Activated T-cell treated with anti-CD3 and anti-CD28 coated beads for 1 hour (primary cell): Measurements from ENCODE around the gene JMJD7.
"Not testable (repeated sequence)": the region's sequence is repeated elsewhere in the genome, so short reads cannot be mapped to it uniquely, and the experiment has no call there.

Experiments used
- DNase-seq: peaks from one replicate; pipeline ENCODE4 v3.0.0-alpha.2; 2020; ENCODE audit warnings: low read depth

Gene JMJD7

DNA sequence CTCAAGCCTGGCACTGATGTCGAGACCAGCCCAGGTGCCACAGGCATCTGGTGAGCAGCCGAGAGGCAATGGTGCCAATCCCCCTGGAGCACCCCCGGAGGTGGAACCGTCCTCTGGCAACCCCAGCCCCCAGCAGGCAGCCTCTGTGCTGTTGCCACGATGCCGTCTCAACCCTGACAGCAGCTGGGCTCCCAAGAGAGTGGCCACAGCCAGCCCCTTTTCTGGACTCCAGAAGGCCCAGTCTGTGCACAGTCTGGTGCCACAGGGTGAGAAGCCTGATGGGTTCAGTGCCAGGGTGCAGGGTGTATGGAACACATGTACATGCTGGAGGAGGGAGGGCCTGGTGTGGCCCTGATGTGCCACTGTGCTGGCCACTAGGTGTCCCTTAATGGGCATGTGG lies 4.9 kb upstream of the JMJD7 start:
- DNase-seq: no peak

DNA sequence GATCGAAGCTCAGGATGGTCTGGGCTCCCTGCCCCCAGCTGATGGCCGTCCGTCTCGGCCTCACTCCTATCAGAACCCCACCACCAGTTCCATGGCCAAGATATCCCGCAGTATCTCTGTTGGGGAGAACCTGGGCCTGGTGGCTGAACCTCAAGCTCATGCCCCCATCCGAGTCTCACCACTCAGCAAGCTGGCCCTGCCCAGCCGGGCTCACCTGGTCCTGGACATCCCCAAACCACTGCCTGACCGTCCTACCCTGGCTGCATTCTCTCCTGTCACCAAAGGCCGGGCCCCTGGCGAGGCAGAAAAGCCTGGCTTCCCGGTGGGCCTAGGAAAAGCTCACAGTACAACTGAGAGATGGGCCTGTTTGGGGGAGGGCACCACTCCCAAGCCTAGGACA lies 4.4 kb upstream of the JMJD7 start:
- DNase-seq: no peak

DNA sequence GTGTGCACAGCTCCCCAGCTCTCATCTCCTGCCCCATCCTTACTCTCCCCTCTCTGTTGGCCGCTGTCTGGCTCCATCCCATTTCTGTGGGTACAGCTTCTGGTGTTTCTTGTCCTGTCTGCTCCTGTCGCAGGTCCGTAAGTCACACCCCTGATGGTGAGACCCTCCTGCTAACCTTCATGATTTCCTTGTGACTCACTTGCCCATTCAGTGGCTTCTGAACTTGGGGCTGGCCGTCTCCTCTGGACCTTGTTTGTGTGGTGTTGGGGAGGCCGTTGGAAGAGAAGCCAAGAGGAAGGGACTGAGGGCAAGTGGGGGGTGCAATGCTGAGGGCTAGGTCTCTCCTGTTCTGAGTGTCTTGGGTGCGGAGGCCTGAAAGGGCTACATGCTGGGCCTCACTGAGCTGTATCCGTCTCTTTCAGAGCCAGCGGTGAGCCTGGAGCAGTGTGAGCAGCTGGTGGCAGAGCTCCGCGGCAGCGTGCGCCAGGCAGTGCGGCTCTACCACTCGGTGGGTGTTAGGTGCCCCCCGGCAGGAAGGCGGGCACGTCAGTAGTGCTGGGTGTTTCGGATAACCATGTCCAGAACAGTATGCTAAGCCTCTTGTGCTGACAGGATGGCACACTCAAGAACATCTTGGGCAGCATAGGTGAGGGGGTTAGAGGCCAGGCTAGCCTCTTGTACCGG lies 3.7 kb upstream of the JMJD7 start:
- no peak for DNase-seq

DNA sequence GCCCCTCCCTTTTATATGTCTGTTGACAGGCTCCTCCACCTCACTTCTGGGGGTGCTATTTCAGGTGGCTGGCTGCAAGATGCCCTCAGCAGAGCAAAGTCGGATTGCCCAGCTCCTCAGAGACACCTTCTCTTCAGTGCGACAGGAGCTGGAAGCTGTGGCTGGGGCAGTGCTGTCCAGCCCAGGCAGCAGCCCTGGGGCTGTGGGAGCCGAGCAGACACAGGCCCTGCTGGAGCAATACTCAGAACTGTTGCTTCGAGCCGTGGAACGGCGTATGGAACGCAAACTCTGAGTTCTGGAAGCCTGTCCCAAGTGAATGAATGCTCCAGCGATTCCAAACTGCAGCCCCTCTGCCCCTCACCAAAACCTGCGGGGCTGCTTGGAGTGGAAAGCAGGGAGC lies 2.7 kb upstream of the JMJD7 start:
- no peak for DNase-seq

DNA sequence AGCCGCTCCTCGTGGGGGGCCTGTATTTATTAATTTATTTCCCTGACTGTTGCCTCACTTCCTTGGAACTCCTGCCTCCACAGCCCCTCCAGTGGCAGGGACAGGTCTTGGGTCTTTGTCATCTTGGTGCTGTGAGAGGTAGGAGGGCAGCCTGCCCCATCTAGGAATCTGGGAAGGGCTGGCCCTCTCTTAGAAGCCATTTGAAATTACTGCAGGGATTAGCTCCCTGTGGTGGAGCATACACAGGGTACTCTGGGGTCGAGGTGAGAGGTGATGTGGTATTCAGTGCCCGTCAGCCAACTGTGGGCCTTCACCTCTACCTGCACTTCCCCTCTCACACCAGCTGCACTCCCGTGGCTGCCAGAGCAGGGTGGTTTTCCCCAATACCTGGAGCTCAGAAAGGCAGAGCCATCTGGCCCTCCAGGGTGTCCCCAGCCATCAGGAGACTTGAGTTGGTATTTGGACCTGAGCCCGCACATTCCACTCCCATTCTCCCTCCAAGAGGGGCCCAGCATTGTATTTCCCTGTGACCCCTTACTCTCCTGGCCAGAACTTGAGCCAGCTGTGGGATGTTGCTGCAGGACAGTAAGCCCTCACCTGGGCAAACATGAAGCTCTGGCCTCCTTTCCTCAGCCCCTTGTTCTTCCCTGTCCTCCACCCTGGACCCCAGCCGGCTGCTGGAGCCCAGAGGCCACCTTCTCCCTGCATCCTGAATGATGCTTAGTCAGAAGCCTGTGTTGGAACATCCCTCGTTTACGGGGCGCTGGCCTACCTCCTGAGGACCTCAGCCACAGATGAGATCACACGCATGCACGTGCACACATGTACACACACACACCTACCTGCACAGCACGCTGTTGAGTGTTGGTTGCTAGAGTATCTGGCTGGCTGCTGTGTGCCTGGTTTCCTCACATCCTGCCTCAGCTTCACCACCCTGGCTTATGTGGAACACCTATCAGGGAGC lies 2.0 kb upstream of the JMJD7 start:
- DNase-seq: no peak

DNA sequence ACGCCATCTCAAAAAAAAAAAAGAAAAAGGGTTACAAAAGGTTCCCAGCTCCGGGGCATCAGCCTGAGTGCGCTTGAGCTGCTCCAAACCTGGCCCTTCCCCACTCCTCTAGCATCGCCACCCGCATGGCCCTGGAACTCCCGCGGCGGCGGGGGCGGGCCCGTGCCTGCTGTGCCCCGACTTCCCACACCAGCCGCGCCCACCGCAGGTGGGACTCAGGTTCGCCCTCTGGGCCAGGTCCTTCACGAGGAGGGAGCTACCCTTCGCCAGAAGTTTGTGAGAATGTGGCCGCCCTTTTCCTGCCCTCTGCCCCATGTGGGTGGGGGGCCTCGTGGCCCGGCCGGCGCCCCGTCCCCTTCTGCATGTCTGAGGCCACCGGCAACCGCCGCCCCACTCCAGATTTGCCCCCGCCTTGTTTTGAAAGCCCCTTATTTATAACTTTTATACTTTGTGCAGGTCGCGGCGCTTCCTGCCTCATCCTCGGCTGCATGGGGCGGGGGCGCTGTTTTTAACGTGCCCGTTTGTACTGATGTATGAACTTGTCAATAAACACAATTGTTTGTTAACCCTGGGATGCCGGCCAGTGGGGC lies 507 bp upstream of the JMJD7 start:
- DNase-seq: no peak

DNA sequence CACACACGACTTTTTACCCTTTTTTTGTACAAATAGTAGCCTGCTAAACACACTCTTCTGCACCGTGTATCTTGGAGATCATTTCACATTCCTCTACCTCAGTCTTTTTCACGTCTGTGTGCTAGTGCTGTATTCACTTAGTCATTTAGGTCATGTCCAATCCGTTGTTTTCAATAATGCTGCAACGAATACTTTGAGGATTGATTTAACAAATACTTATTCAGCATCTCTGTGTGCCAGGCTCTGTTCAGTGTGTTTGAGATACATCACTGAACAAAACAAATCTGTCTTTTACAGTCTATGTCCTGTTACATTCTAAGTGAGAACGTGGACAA lies 882 bp downstream of the JMJD7 start:
- DNase-seq: no peak

DNA sequence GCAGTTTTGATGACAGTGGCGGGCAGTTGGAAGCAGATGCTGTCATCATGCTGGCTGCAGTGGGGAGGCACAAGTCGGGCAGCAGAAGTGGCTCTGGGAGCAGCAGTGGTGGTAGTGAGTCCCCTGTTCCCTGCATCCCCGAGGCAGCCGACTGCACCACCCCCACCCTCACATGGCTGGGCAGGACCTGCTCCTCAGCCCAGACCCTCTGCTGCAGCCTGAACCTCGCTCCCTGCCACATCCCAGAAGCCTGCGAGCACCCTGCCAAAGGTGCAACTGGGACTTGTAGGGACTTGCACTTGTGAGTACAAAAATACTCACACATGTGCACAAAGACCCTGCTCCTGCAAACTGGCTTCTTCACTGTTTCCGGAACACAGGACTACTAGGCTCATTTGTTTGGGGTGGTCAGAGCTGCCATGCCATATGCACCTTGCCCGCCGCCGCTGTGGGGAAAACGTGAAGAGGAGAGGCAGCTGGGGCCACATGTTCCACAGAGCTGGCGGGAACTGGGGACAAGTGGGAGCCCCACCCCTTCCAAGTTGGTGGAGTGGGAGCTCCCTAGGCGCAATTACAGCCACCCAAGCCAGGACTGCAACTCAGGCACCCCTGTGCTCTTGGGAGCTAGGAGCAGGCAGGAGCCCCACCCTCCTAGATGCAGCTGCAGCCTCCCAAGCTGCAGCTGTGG lies 2.2 kb downstream of the JMJD7 start:
- DNase-seq: no peak

DNA sequence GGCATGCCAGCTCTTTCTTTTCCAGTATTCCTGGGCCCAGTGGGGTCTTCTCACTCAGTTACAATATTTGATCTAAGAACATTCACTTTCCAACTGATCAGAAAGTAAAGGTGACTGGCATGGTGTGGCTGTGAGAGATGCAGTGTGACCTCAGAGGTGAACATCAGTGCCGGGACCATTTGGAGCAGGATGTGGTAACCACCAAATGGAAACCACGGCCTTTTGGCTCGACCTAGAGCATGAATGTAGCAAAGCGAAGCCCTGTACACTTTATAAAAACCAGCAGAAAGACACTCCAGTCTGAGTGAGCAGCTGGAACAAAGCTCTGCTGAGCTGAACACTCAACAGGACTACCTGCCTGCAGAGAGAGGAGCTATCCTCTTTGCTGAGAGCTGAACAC lies 3.4 kb downstream of the JMJD7 start:
- DNase-seq: not testable (repeated sequence)

DNA sequence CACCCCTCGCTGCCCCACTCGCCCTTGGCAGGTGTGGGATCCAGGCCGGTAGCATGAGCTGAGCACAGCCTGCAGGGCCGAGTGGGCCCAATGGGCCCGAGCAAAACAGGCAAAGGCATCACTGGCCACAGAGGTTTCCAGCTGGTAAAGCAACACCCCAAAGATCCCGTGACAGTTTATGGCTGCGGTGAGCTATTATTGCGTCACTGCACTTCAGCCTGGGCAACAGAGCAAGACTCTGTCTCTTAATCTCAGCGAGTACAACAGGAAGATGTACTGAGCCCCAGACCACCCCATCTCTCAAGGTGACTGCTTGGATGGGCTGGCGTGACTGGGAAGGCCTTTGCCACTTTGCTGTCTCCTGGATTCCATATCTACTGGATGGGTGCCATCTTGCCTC lies 4.3 kb downstream of the JMJD7 start:
- no peak for DNase-seq

DNA sequence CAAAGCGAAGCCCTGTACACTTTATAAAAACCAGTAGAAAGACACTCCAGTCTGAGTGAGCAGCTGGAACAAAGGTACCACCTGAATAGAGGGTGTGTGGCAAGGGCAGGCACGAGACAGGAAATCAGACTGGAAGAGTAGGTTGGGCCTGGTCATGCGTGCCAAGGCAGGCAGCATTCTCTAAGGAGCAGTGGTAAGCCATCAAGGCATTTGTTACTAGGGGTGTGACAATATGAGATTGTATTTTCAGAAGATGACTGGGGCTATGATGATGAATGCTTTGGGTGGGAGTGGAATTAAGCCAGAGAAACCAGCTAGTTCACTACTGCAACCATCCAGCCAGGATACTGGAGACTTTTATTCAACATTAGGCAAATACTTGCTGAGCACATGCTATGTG lies 5.0 kb downstream of the JMJD7 start:
- no peak for DNase-seq

DNA sequence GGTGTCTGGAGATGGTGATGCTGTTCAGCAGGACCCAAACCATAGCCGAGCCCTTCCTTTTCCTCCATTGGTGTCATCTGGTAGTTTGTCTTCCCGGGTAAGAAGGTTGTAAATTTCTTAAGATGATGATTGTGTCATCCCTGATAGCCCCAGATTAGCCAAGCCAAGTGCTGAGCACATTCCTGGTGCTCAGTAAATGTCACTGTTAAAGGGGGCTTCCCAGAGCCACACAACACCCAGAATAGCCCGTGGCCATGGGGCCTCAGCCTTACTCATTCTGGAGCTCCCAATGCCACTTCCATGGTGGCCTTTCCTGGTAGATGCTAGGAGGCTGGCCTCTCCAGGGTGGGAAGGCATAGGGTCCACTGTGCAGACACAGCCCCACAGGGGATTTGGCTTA lies 6.2 kb downstream of the JMJD7 start:
- no peak for DNase-seq

DNA sequence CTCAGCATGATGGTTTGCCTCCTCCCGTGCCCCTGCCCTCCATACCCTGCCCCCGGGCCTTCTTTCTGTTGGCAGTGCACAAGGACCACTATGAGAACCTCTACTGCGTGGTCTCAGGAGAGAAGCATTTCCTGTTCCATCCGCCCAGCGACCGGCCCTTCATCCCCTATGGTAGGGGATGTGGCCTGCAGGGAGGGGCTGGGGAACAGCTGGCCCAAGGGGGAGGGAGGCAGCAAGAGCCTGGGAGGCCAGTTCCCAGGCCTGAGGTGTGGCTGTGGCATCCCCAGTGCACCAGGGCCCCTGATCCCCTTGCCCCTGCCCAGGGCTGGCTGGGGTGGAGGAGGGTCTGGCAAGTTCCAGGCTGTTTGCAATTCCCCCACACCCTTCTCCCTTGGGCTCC lies 8.2 kb downstream of the JMJD7 start:
- no peak for DNase-seq

DNA sequence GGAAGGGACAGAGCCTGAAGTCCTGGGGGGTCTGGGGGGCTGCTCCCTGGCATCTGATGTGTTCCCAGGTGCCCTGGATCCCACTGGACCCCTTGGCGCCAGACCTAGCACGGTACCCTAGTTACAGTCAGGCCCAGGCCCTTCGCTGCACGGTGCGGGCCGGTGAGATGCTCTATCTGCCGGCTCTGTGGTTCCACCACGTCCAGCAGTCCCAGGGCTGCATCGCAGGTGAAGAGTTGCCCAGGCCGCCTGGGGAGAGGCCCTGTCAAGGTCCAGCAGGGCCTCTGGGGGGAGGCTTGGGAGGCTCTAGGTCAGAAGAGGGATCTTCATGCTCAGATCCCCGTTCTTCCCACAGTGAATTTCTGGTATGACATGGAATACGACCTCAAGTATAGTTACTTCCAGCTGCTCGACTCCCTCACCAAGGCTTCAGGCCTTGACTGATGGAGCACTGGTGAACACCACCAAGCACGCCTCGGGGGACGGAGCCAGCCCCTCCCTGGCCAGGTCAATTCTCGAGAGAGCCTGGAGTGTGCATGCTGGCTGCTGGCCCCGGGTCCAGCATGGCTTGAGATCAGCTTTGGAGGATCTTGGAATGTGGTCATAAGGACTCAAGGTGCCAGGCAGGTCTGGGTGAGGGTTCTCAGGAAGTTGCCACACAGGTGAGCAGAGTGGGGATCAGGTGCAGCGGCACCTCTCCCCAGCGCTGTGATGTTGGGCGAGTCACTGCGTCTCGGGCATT lies 9.0 kb downstream of the JMJD7 start:
- no peak for DNase-seq

DNA sequence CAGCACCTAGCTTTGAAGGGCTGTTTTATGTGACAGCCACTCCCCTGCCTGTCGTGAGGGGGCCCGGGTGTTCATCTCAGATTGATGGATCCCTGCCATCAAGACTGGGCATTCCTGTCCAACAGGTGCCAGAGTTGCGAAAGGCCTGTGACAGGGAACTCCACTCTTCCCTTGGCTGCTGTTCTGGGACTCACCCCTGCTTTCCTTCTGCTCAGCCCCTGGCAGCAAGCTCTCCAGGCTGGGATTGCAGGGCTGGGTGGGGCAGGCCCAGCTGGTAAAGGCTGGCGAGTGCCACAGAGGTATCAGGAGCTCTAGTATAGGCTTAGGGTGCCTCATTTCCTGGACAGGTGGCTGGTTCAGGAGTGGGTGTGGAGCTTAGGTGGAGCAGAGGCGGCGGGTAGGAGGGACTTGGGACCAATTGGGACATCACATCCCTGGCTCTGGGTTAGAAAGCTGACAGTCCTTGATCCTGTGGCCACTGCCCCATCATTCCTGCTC lies 10.6 kb downstream of the JMJD7 start, which contains the start of gene PLA2G4B:
Gene PLA2G4B (plus strand): TSS at position 448 of the 498 bp plus-strand sequence. CDS start 67 bp downstream, outside the sequence.
- DNase-seq: no peak

DNA sequence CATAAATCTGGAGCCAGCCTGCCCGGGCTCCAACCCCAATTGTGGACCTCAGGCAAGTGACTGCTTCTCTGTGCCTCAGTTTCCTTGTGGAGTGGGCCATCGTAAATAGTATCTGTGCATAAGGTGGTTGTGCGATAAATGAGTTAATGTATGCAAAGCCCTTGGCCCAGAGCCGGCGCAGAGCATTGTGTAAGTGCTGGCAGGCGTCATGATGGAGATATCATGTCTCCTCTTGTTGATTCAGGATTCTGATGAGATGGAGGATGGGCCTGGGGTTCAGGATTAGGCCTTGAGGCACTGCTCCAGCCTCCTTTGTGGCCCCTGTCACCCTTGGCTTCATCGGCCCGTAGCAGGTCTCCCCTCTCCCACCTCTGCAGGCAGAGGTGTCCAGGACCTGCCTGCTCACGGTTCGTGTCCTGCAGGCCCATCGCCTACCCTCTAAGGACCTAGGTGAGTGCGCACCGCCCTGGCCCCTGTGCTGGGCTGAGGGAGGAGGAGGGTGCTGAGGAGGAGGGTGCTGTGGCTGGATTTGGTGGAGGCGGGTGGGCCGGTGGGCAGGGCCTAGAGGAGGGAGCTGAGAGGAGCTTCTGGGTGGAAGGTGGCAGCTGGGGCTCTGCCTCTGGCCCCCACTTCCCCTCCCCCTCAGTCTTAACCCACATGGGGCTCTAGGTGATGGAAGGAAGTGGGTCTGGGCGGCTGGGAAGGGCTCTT lies 12.0 kb downstream of the JMJD7 start:
- DNase-seq: no peak

DNA sequence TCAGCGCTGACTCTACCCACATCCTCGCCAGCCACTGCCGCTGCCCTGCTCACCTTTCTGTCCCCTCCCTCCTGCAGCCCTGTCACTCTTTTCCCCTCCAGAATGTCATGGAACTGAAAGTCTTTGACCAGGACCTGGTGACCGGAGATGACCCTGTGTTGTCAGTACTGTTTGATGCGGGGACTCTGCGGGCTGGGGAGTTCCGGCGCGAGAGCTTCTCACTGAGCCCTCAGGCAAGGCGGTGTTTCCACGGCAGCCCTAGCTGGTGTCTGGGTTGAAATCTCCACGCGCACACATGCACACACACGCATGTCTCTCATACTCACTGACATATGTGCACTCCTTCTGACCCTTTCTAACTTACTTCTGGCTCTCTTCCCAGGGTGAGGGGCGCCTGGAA lies 12.8 kb downstream of the JMJD7 start:
- DNase-seq: no peak

DNA sequence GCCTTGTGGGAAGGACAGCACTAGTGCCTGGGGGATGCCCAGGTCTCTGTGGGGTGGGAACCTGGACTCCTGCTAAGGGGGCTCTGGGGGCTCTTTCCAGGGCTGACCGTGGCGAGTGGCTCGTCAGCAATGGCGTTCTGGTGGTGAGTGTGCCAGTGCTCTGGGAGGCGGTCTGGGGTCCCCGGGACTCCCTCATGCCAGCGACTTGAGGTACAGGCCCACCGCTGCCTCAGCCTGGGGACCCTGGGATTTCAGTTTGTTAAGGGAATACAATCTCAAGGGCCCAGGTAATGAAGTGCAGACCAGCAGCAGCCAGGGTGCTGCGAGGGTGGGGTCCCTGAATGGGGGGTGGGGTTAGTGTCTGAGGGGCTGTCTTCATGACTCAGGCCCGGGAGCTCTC lies 13.2 kb downstream of the JMJD7 start:
- DNase-seq: no peak

DNA sequence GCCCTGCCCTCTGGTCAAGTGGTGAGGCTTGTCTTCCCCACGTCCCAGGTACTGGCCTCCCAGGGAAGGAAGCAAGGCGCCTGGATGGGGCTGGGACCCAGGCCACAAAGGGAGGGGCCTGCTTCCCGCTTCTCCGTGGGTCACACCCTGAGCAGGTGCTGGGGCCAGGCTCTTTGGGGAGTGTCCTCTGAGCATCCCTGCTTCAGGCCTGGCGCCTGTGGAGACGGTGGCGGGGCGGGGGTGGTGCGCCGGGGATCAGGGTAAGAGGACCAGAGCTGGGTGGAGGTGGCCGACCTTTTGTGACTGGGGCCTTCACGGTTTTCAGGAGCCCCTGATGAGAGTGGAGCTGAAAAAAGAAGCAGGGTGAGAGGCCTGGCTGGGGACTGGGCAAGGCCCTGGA lies 14.3 kb downstream of the JMJD7 start:
- no peak for DNase-seq

DNA sequence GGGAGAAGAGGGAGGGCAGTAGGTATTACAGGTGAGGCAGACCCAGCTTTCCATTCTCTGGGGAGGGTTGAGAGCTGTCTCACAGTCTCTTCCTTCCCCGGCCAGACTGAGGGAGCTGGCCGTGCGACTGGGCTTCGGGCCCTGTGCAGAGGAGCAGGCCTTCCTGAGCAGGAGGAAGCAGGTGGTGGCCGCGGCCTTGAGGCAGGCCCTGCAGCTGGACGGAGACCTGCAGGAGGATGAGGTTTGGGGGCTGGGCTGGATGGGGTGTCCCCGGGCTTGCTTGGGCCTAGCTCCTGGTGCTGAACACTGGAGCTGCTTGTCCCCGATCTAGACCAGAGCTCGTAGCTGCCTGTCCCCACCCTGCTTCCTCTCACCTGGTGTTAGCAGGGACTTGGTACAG lies 15.7 kb downstream of the JMJD7 start:
- DNase-seq: no peak

DNA sequence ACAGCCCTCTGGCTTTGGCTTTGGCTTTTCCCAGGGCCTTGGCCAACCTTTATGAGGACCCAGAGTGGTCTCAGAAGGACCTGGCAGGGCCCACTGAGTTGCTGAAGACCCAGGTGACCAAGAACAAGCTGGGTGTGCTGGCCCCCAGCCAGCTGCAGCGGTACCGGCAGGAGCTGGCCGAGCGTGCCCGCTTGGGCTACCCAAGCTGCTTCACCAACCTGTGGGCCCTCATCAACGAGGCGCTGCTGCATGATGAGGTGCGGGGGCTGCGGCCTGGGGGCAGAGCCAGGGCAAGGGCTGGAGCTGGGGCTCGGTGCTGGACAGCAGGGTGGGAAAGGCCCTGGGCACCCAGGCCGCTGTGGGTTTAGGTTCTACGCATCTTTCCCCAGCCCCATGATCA lies 16.9 kb downstream of the JMJD7 start:
- no peak for DNase-seq
